Endothelial cell (in vitro differentiated cells): Measurements from ENCODE around the gene CRACDL. TPM values are rescaled to one million over a fixed set of nuclear protein-coding genes. Genes with fewer than 3 reads are reported as not detected.

Source experiments
- DNase-seq: peaks from one replicate; pipeline ENCODE4 v3.0.0; 2021; ENCODE audit warnings: low spot score
- H3K27ac Mint-ChIP-seq: one replicate; pipeline ENCODE4 v1.8.0; 2021; ENCODE audit warnings: mixed read lengths, inconsistent platforms; ENCODE audit not compliant: unreplicated experiment
- H3K27me3 Mint-ChIP-seq: one replicate; pipeline ENCODE4 v1.8.0; 2021; ENCODE audit warnings: mild to moderate bottlenecking, moderate library complexity, mixed read lengths, inconsistent platforms; ENCODE audit not compliant: unreplicated experiment
- H3K36me3 Mint-ChIP-seq: one replicate; pipeline ENCODE4 v1.8.0; 2021; ENCODE audit warnings: mild to moderate bottlenecking, low read depth, mixed read lengths, inconsistent platforms; ENCODE audit not compliant: unreplicated experiment
- H3K4me1 Mint-ChIP-seq: one replicate; pipeline ENCODE4 v1.8.0; 2021; ENCODE audit warnings: mild to moderate bottlenecking, mixed read lengths, inconsistent platforms; ENCODE audit not compliant: unreplicated experiment
- H3K4me3 Mint-ChIP-seq: one replicate; pipeline ENCODE4 v1.8.0; 2021; ENCODE audit warnings: mild to moderate bottlenecking, mixed read lengths, inconsistent platforms; ENCODE audit not compliant: unreplicated experiment
- H3K9me3 Mint-ChIP-seq: one replicate; pipeline ENCODE4 v1.8.0; 2021; ENCODE audit warnings: mixed read lengths, inconsistent platforms; ENCODE audit not compliant: unreplicated experiment
- total RNA-seq: library from RNA; stranded (reverse); fragmentation: NEBNext Ultra II Directional; extraction: Animal tissue kit (Norgen Biotek cat#: 25700); gene quantifications from one replicate; pipeline ENCODE4 v1.2.1, GENCODE V29; 2021; ENCODE audit not compliant: unreplicated experiment
- TF ChIP-seq, protein P1 (sequence below): fragments of 200-600 bp; sonication (generic); IDR thresholded peaks from one replicate; pipeline ENCODE4 v1.5.0; 2021; ENCODE audit warnings: antibody characterized with exemption; ENCODE audit not compliant: unreplicated experiment

CRACDL gene
- total RNA-seq, 1 donor from 2014 or later, result 3.3 TPM

- Mint-ChIP-seq H3K36me3 (peaks cover 6% of the 10 kb centered on the region), H3K9me3 (no peaks in the 10 kb centered on the region), H3K27me3 (no peaks in the 10 kb centered on the region), H3K27ac (no peak overlapping the region), H3K4me3 (no peak overlapping the region), H3K4me1 (no peaks in the 10 kb centered on the region)
- no peak for DNase-seq
- TF ChIP-seq, protein P1, sequence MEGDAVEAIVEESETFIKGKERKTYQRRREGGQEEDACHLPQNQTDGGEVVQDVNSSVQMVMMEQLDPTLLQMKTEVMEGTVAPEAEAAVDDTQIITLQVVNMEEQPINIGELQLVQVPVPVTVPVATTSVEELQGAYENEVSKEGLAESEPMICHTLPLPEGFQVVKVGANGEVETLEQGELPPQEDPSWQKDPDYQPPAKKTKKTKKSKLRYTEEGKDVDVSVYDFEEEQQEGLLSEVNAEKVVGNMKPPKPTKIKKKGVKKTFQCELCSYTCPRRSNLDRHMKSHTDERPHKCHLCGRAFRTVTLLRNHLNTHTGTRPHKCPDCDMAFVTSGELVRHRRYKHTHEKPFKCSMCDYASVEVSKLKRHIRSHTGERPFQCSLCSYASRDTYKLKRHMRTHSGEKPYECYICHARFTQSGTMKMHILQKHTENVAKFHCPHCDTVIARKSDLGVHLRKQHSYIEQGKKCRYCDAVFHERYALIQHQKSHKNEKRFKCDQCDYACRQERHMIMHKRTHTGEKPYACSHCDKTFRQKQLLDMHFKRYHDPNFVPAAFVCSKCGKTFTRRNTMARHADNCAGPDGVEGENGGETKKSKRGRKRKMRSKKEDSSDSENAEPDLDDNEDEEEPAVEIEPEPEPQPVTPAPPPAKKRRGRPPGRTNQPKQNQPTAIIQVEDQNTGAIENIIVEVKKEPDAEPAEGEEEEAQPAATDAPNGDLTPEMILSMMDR, result no peak
These were observed 154.2 kb downstream of the CRACDL start for GRCh38 chr2:98781822-98782221.

GRCh38 chr2:98778741-98779483 lies 157.1 kb downstream of the CRACDL start:
- Mint-ChIP-seq H3K9me3 (no peaks in the 10 kb centered on the region), H3K27me3 (peaks cover 1% of the 10 kb centered on the region), H3K27ac (no peak overlapping the region)

DNA sequence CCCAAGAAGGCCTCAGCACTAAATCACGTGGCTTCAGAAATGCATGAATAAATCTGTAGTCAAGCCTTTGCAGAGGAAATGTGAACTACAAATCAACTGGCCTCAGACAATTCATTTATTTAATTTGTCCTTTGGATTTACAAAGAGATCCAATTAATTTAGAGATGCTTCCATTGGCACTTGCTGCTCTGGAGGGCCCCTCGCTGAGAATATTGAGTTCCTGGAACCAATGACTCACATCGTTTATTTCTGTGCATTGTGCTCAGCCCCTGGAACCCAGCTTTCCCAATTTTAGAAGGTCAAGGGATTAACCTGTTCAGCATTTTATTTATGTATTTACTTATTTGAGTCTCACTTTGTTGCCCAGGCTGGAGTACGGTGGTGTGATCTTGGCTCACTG lies 157.9 kb downstream of the CRACDL start:
- H3K4me1 Mint-ChIP-seq, result no peaks in the 10 kb centered on the region
- peaks cover 1% of the 10 kb centered on the region for H3K27me3 Mint-ChIP-seq
- TF ChIP-seq, protein P1, result no peak
- H3K4me3 Mint-ChIP-seq, result no peak overlapping the region
- H3K9me3 Mint-ChIP-seq, result no peaks in the 10 kb centered on the region
- no peak overlapping the region for H3K27ac Mint-ChIP-seq
- DNase-seq, result no peak
- H3K36me3 Mint-ChIP-seq, result peaks cover 6% of the 10 kb centered on the region

More at GRCh38 chr2:98778741-98779483, 157.1 kb downstream of the CRACDL start:
- DNase-seq, result no peak
- peaks cover 6% of the 10 kb centered on the region for H3K36me3 Mint-ChIP-seq
- H3K4me3 Mint-ChIP-seq, result no peak overlapping the region
- TF ChIP-seq, protein P1, result no peak
- no peaks in the 10 kb centered on the region for H3K4me1 Mint-ChIP-seq

GRCh38 chr2:98777710-98778109 lies 158.3 kb downstream of the CRACDL start:
- no peak overlapping the region for H3K4me3 Mint-ChIP-seq
- H3K36me3 Mint-ChIP-seq, result peaks cover 6% of the 10 kb centered on the region
- TF ChIP-seq, protein P1, result no peak
- no peaks in the 10 kb centered on the region for H3K9me3 Mint-ChIP-seq
- H3K4me1 Mint-ChIP-seq, result no peaks in the 10 kb centered on the region
- DNase-seq, result no peak
- H3K27me3 Mint-ChIP-seq, result peaks cover 1% of the 10 kb centered on the region
- H3K27ac Mint-ChIP-seq, result no peak overlapping the region

GRCh38 chr2:98777076-98777475 lies 158.9 kb downstream of the CRACDL start:
- Mint-ChIP-seq H3K9me3 (no peaks in the 10 kb centered on the region), H3K27me3 (peaks cover 3% of the 10 kb centered on the region), H3K36me3 (peaks cover 5% of the 10 kb centered on the region), H3K4me3 (no peak overlapping the region), H3K27ac (no peak overlapping the region), H3K4me1 (peaks cover 2% of the 10 kb centered on the region)
- no peak for DNase-seq
- TF ChIP-seq, protein P1, result no peak
